ENCODE measurements around the gene OLFM1. TPM values are rescaled to one million over a fixed set of nuclear protein-coding genes. Genes with fewer than 3 reads are reported as not detected.
"Not testable (repeated sequence)": the region's sequence is repeated elsewhere in the genome, so short reads cannot be mapped to it uniquely, and the experiment has no call there.

Gene OLFM1
- total RNA-seq, 1 donor from 2014 or later, result 10.0 TPM

DNA sequence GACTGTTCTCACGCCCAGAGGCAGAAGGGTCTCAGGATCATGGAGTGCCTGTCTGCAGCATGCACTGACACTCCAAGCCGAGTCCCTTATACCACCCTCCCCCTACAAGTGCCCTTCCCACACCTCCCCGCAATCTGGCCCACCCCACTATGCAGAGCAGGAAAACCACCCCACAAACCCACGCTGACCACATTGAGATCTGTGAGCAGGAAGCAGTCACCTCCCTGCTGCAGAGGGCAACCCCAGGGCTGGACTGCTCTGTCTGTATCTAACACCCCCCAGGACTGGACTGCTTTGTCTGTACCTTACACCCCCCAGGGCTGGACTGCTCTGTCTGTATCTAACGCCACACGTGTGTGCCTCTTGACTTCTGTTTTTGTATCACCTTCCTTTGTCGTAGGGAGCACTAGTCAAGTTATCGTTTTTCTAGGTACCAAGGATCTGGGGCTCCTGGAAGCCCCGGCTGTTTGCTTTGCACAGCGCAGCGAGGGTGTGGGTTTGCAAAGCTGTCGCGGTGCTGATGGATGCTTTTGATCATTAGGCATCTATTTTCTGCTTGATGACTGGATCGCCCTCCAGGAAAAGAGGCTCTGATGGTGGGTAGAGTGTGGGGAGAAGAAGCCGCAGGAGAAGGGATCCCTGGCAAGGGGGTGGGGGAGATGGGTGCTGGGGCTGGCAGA lies 21.5 kb downstream of the OLFM1 start:
- H3K27ac ChIP-seq (replicated peaks), result no peak overlapping the region
- no peak for DNase-seq
- H3K4me1 ChIP-seq, result peaks cover 2% of the 10 kb centered on the region
- H3K9me3 ChIP-seq (replicated peaks), result no peaks in the 10 kb centered on the region
- intact Hi-C loops (cut with micrococcal nuclease), result no loop called here
- no peaks in the 10 kb centered on the region for H3K36me3 ChIP-seq
- H3K4me3 ChIP-seq, result no peak overlapping the region
- TF ChIP-seq, protein P1, sequence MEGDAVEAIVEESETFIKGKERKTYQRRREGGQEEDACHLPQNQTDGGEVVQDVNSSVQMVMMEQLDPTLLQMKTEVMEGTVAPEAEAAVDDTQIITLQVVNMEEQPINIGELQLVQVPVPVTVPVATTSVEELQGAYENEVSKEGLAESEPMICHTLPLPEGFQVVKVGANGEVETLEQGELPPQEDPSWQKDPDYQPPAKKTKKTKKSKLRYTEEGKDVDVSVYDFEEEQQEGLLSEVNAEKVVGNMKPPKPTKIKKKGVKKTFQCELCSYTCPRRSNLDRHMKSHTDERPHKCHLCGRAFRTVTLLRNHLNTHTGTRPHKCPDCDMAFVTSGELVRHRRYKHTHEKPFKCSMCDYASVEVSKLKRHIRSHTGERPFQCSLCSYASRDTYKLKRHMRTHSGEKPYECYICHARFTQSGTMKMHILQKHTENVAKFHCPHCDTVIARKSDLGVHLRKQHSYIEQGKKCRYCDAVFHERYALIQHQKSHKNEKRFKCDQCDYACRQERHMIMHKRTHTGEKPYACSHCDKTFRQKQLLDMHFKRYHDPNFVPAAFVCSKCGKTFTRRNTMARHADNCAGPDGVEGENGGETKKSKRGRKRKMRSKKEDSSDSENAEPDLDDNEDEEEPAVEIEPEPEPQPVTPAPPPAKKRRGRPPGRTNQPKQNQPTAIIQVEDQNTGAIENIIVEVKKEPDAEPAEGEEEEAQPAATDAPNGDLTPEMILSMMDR (IDR thresholded peaks at IDR 0.05; ENCODE audit: borderline replicate concordance), result no peak
- H3K27me3 ChIP-seq (ENCODE audit: low read depth), result peaks cover 91% of the 10 kb centered on the region

DNA sequence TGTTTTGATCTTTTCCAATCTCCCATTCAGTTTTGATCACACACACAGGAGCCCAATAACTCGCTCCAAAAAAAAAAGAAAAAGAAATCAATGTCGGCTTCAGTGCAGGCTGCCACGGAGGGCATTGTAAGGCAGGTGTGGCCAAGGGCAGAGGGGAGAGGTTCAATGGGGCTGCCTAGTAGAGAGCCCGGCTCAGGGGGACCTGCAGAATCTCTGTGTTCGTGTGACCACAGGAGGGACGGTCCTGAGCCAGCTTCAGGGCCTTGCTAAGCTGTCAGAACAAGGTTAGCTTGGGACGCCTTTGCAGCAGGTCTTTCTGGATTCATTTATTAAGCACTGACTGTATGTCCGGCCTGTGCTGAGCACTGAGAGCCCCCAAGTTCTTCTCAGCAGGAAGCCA lies 22.2 kb downstream of the OLFM1 start:
- no peak overlapping the region for H3K27ac ChIP-seq (replicated peaks)
- H3K36me3 ChIP-seq, result no peaks in the 10 kb centered on the region
- H3K4me3 ChIP-seq, result no peak overlapping the region
- no peaks in the 10 kb centered on the region for H3K4me1 ChIP-seq
- TF ChIP-seq, protein P1 (IDR thresholded peaks at IDR 0.05; ENCODE audit: borderline replicate concordance), result no peak
- peaks cover 84% of the 10 kb centered on the region for H3K27me3 ChIP-seq (ENCODE audit: low read depth)
- DNase-seq, result no peak
- H3K9me3 ChIP-seq (replicated peaks), result no peaks in the 10 kb centered on the region
- intact Hi-C loops (cut with micrococcal nuclease), result no loop called here

DNA sequence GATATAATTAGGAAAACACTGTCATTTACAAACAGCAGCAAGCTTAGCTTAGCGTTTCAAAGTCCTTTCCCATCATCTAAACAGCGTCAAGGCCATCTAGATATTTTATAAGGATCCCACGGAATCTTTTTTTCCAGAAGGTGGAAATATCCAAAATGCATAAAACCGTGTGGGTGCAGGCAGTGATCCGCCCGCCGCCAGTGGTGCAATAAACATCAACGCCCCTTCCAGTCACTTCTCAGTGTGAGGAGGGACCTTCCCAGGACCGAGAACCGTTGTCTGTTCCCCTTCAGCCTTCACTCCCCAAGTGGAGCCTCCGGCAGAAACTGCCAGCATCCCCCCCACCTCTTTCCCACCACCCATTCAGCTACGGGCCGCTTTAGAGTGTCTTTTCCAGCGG lies 22.9 kb downstream of the OLFM1 start:
- intact Hi-C loops (cut with micrococcal nuclease), result no loop called here
- no peak for DNase-seq
- no peak overlapping the region for H3K27ac ChIP-seq (replicated peaks)

DNA sequence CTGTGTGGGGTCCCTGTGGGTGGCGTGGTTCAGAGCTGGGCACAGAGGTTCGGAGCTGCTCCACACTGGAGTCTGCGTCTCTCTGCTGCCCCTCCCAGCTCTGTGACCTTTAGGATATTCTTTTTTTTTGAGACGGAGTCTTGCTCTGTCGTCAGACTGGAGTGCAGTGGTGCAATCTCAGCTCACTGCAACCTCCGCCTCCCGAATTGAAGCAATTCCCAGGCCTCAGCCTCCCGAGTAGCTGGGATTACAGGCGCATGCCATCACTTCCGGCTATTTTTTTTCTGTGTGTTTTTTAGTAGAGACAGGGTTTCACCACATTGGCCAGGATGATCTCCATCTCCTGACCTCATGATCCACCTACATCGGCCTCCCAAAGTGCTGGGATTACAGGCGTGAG lies 24.1 kb downstream of the OLFM1 start:
- H3K4me3 ChIP-seq; intact Hi-C loops (cut with micrococcal nuclease); H3K36me3 ChIP-seq; H3K27ac ChIP-seq (replicated peaks); DNase-seq; H3K9me3 ChIP-seq (replicated peaks); H3K4me1 ChIP-seq: not testable (repeated sequence)
- peaks cover 65% of the 10 kb centered on the region for H3K27me3 ChIP-seq (ENCODE audit: low read depth)

More for the DNA sequence above, 22.9 kb downstream of the OLFM1 start:
- Histone ChIP-seq H3K36me3 (no peaks in the 10 kb centered on the region), H3K4me1 (no peaks in the 10 kb centered on the region), H3K4me3 (no peak overlapping the region), H3K27me3 (ENCODE audit: low read depth) (peaks cover 77% of the 10 kb centered on the region), H3K9me3 (replicated peaks) (no peaks in the 10 kb centered on the region)
- TF ChIP-seq, protein P1 (IDR thresholded peaks at IDR 0.05; ENCODE audit: borderline replicate concordance), result no peak

DNA sequence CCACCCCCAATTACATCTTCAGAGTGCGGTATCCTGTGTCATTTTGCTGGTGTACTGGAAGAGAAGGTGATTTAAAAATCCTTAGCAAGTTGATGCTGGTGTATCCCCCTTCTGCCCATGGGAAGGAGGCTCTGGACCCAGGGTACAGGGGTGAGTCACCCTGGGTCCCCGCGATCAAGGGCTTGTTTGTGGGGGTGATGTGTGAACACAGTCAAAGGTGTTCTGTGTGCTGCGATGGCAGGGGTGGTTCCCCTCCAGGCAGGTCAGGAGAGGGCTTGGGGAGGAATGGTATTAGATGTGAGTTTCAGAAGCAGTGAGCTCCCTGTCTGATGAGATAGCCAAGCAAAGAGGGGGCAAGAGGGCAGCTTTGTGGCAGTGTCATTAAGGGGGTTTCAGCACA lies 28.9 kb downstream of the OLFM1 start:
- DNase-seq, result no peak
- peaks cover 5% of the 10 kb centered on the region for H3K9me3 ChIP-seq (replicated peaks)
- intact Hi-C loops (cut with micrococcal nuclease), result no loop called here
- H3K4me1 ChIP-seq, result no peaks in the 10 kb centered on the region
- no peak overlapping the region for H3K4me3 ChIP-seq
- no peak overlapping the region for H3K27ac ChIP-seq (replicated peaks)
- H3K27me3 ChIP-seq (ENCODE audit: low read depth), result peaks cover 18% of the 10 kb centered on the region
- TF ChIP-seq, protein P1 (IDR thresholded peaks at IDR 0.05; ENCODE audit: borderline replicate concordance), result no peak
- no peaks in the 10 kb centered on the region for H3K36me3 ChIP-seq

DNA sequence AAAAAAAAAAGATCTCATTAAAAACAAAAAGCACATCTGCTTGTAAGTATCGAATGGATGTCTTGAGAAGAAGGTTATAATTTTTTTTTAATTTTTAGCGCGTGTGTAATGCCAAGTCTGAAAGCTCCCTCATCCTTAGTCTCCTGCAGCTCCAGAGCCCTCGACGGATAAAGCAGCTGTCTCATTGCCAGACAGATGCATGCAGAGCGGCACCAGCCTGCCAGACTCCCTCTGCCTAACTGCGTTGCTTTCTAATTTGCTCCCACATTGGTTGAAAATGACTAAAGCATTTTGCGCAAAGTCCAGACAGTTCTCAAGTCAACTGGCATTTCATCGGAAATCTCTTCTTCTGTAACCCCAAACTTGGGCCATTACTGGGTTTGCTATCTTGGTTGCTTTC lies 29.4 kb downstream of the OLFM1 start:
- Histone ChIP-seq H3K27ac (replicated peaks) (no peak overlapping the region), H3K4me1 (no peaks in the 10 kb centered on the region), H3K27me3 (ENCODE audit: low read depth) (peaks cover 13% of the 10 kb centered on the region), H3K4me3 (no peak overlapping the region), H3K36me3 (no peaks in the 10 kb centered on the region), H3K9me3 (replicated peaks) (peaks cover 5% of the 10 kb centered on the region)
- intact Hi-C loops (cut with micrococcal nuclease), result no loop called here
- no peak for DNase-seq
- TF ChIP-seq, protein P1 (IDR thresholded peaks at IDR 0.05; ENCODE audit: borderline replicate concordance), result no peak

Data from left ventricle myocardium inferior (tissue), 1 donor.